Measurements from ENCODE around the gene MLC1. TPM values are rescaled to one million over a fixed set of nuclear protein-coding genes. Genes with fewer than 3 reads are reported as not detected.

The MLC1 gene
- total RNA-seq, 1 donor from 2014 or later: 1.2 TPM

DNA sequence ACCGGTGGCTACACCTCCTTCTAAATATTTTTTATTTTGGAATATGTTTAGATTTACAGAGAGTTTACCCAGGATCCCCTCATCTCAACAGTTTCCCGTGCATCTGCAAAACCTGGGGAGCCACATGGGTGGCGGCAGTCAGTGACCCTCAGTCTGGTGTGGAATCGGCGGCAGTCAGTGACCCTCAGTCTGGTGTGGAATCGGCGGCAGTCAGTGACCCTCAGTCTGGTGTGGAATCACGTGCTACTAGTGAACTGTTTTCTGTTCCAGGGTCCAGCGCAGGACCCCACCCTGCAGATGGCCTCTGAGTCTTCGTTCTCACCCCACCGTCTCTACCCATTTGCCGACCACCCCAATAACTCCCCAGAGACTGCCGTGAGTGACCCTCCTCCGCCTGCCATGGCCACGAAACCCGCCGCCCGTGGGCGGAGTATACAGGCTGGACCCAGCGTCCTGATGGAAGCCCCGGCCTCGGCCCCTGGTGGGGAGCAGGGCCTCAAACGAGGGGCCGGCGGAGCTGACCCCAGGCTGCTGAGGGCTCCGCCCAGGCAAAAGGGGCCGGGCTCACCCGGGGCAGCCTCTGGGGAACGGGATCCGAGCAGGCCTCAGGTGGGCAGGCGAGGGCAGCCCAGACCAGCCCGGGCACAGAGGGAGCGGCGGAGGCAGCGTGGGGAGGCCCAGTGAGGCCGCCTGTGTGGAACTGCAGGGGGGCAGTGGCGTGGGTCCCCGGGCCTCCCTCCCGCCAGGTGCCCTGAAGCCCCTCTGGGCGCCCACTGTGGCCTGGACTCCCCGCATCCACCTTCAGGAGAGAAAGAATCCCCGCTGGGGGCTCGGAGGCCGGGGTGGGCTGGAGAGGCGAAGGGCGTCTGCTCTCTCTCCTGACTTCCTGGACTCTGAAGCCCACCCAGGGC is 75.2 kb downstream of the MLC1 start:
- Mint-ChIP-seq H3K9me3 (ENCODE audit: unreplicated experiment) (no peaks in the 10 kb centered on the region), H3K4me3 (ENCODE audit: unreplicated experiment) (no peak overlapping the region), H3K27me3 (ENCODE audit: unreplicated experiment) (peaks cover 17% of the 10 kb centered on the region), H3K36me3 (ENCODE audit: low read depth, unreplicated experiment) (no peaks in the 10 kb centered on the region), H3K27ac (ENCODE audit: unreplicated experiment) (no peak overlapping the region), H3K4me1 (ENCODE audit: unreplicated experiment) (peaks cover 3% of the 10 kb centered on the region)
- no peak for TF ChIP-seq CTCF (IDR thresholded peaks at IDR 0.05; ENCODE audit: unreplicated experiment)
- DNase-seq (ENCODE audit: low spot score): peak; percentile 16

Other genes starting within 250 kb of the MLC1 start
- gene ZBED4, start 231.6 kb downstream of the MLC1 start, total RNA-seq (ENCODE audit: unreplicated experiment): 22.6 TPM
- 23.2 TPM for gene ALG12, start 167.0 kb downstream of the MLC1 start, total RNA-seq (ENCODE audit: unreplicated experiment)
- 207 TPM for gene CRELD2, start 166.8 kb downstream of the MLC1 start, total RNA-seq (ENCODE audit: unreplicated experiment)
- gene PIM3, start 124.7 kb downstream of the MLC1 start, total RNA-seq (ENCODE audit: unreplicated experiment): 112 TPM
- gene IL17REL, start 72.7 kb downstream of the MLC1 start, total RNA-seq (ENCODE audit: unreplicated experiment): 0.15 TPM
- not detected for gene TTLL8, start 27.1 kb downstream of the MLC1 start, total RNA-seq (ENCODE audit: unreplicated experiment)
- gene MOV10L1, start 4.6 kb upstream of the MLC1 start, total RNA-seq (ENCODE audit: unreplicated experiment): not detected
- gene PANX2, start 85.3 kb upstream of the MLC1 start, total RNA-seq (ENCODE audit: unreplicated experiment): 0.87 TPM
- 33.1 TPM for gene TRABD, start 100.5 kb upstream of the MLC1 start, total RNA-seq (ENCODE audit: unreplicated experiment)
- gene SELENOO, start 115.6 kb upstream of the MLC1 start, total RNA-seq (ENCODE audit: unreplicated experiment): 18.7 TPM
- gene TUBGCP6, start 159.6 kb upstream of the MLC1 start, total RNA-seq (ENCODE audit: unreplicated experiment): 48.5 TPM
- gene HDAC10, start 165.8 kb upstream of the MLC1 start, total RNA-seq (ENCODE audit: unreplicated experiment): 42.1 TPM
- 33.4 TPM for gene MAPK12, start 176.3 kb upstream of the MLC1 start, total RNA-seq (ENCODE audit: unreplicated experiment)
- gene MAPK11, start 185.0 kb upstream of the MLC1 start, total RNA-seq (ENCODE audit: unreplicated experiment): 62.4 TPM
- 96.5 TPM for gene PLXNB2, start 222.2 kb upstream of the MLC1 start, total RNA-seq (ENCODE audit: unreplicated experiment)
- gene DENND6B, start 241.6 kb upstream of the MLC1 start, total RNA-seq (ENCODE audit: unreplicated experiment): 3.6 TPM

Measured in endothelial cell (in vitro differentiated cells).